ENCODE data around the gene PHF20. TPM values are rescaled to one million over a fixed set of nuclear protein-coding genes. Genes with fewer than 3 reads are reported as not detected.

PHF20 gene
- total RNA-seq, 1 experiment from 2014 or later = 65.8 TPM

- ChIA-PET CTCF (interaction anchor here (1.0 to 3.4 kb wide), 7 partner anchors 10 to 162 kb away, joined by 3 to 20 read pairs (median 7); partner anchors contain the start of gene SCAND1), POLR2A (no interaction called here)
- H3K27ac Mint-ChIP-seq = no peak overlapping the region
- H3K9me3 Mint-ChIP-seq = peaks cover 14% of the 10 kb centered on the region
- ATAC-seq = no peak
- TF ChIP-seq CREM (CRISPR knock-in tag; IDR thresholded peaks at IDR 0.05) (no peak), FOXK1 (CRISPR knock-in tag; IDR thresholded peaks at IDR 0.05) (no peak), ARID4B (CRISPR knock-in tag; IDR thresholded peaks at IDR 0.05; ENCODE audit: borderline replicate concordance) (no peak), RELA (CRISPR knock-in tag; IDR thresholded peaks at IDR 0.05; ENCODE audit: borderline replicate concordance) (no peak), ZBTB21 (CRISPR knock-in tag; IDR thresholded peaks at IDR 0.05; ENCODE audit: borderline replicate concordance) (no peak), SP1 (CRISPR knock-in tag; conservative IDR thresholded peaks at IDR 0.05) (no peak), HMGXB4 (CRISPR knock-in tag; IDR thresholded peaks at IDR 0.05) (no peak), ATF3 (CRISPR knock-in tag; conservative IDR thresholded peaks at IDR 0.05) (no peak)
- no peaks in the 10 kb centered on the region for H3K4me1 Mint-ChIP-seq
- no peaks in the 10 kb centered on the region for H3K36me3 Mint-ChIP-seq
- no peak overlapping the region for H3K4me3 Mint-ChIP-seq
- no peaks in the 10 kb centered on the region; the same call in 1 of the 2 replicates for H3K27me3 Mint-ChIP-seq (ENCODE audit: low read depth)
- no peak for DNase-seq (ENCODE audit: low spot score)
Measured at GRCh38 chr20:35975576-35976373, 204.0 kb downstream of the PHF20 start.

DNA sequence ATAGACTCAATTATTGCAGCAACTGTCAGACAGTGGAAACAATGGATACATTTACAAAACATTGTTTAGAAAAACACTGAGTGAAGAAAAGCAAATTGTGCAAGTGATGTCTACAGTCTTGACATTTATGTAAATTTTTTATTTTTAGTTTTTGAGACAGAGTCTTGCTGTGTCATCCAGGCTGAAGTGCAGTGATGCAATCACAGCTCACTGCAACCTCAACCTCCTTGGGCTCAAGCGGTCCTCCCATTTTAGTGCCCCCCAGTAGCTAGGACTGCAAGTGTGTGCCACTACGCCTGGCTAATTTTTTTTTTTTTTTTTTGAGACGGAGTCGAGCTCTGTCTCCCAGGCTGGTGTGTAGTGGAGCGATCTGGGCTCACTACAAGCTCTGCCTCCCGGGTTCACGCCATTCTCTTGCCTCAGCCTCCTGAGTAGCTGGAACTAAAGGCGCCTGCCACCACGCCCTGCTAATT, 206.3 kb downstream of the PHF20 start:
- ChIA-PET POLR2A (interaction anchor here (0.7 to 1.5 kb wide), 2 partner anchors 23 to 524 kb away, joined by 3 to 5 read pairs; partner anchors contain the start of gene SCAND1), CTCF (interaction anchor here (1.2 to 3.4 kb wide), 6 partner anchors 10 to 225 kb away, joined by 3 to 20 read pairs (median 6); partner anchors contain the start of genes CNBD2 and SCAND1)
- ATAC-seq = no peak
- H3K9me3 Mint-ChIP-seq = peaks cover 3% of the 10 kb centered on the region; the same call in 1 of the 2 replicates
- TF ChIP-seq FOXJ3 (CRISPR knock-in tag; IDR thresholded peaks at IDR 0.05; ENCODE audit: borderline replicate concordance) (no peak), HMGXB4 (CRISPR knock-in tag; IDR thresholded peaks at IDR 0.05) (no peak)
- no peaks in the 10 kb centered on the region for H3K36me3 Mint-ChIP-seq
- H3K27ac Mint-ChIP-seq = no peak overlapping the region
- no peaks in the 10 kb centered on the region; the same call in 1 of the 2 replicates for H3K27me3 Mint-ChIP-seq (ENCODE audit: low read depth)
- no peaks in the 10 kb centered on the region for H3K4me1 Mint-ChIP-seq
- DNase-seq (ENCODE audit: low spot score) = no peak
- H3K4me3 Mint-ChIP-seq = no peak overlapping the region

GRCh38 chr20:35979544-35979943, 207.7 kb downstream of the PHF20 start:
- H3K36me3 Mint-ChIP-seq = no peaks in the 10 kb centered on the region
- ChIA-PET POLR2A (no interaction called here), CTCF (interaction anchor here (1.2 to 6.5 kb wide), 3 partner anchors 12 to 223 kb away, joined by 6 to 74 read pairs (median 6); partner anchors contain the start of gene SCAND1)
- DNase-seq (ENCODE audit: low spot score) (no peak), ATAC-seq (no peak)
- peaks cover 3% of the 10 kb centered on the region; the same call in 1 of the 2 replicates for H3K9me3 Mint-ChIP-seq
- no peak for TF ChIP-seq ZBTB21 (CRISPR knock-in tag; IDR thresholded peaks at IDR 0.05; ENCODE audit: borderline replicate concordance)
- TF ChIP-seq, protein P1, sequence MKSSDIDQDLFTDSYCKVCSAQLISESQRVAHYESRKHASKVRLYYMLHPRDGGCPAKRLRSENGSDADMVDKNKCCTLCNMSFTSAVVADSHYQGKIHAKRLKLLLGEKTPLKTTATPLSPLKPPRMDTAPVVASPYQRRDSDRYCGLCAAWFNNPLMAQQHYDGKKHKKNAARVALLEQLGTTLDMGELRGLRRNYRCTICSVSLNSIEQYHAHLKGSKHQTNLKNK (CRISPR knock-in tag; IDR thresholded peaks at IDR 0.05) = no peak
- H3K4me1 Mint-ChIP-seq = peaks cover 3% of the 10 kb centered on the region; the same call in 1 of the 2 replicates
- H3K4me3 Mint-ChIP-seq = no peak overlapping the region
- H3K27me3 Mint-ChIP-seq (ENCODE audit: low read depth) = no peaks in the 10 kb centered on the region; the same call in none of the 2 replicates
- H3K27ac Mint-ChIP-seq = no peak overlapping the region
